ENCODE results near the gene FAM200C.

- TF ChIP-seq CTCF (IDR thresholded peaks at IDR 0.05) (no peak), POLR2A (IDR thresholded peaks at IDR 0.05) (no peak), EP300 (IDR thresholded peaks at IDR 0.05) (no peak)
These were observed 37.4 kb upstream of the FAM200C start for GRCh38 chr5:160437271-160437670.

All from gastroesophageal sphincter (tissue), 3 donors.